ENCODE measurements around the gene TBC1D16. TPM values are rescaled to one million over a fixed set of nuclear protein-coding genes. Genes with fewer than 3 reads are reported as not detected.

TBC1D16 gene
- total and polyA plus RNA-seq, 2 donors (not counting 1 experiment from before 2014, with no cell fraction given): 8.3 to 30.4 TPM

- peaks cover 3% of the 10 kb centered on the region for H3K36me3 ChIP-seq (ENCODE audit: control insufficient read depth, insufficient read depth, low read length)
- DNase-seq (ENCODE audit: low read depth in 2 of 2): no peak
- H3K4me3 ChIP-seq (replicated peaks in 1 of 4; ENCODE audit: control extremely low read depth in 1 of 4, insufficient read depth in 1 of 4, low read depth in 3 of 4, low read length in 4 of 4): no peak overlapping the region
- H3K27ac ChIP-seq (ENCODE audit: insufficient read depth, low read length): no peak overlapping the region
- no peak overlapping the region for H3K9ac ChIP-seq (ENCODE audit: insufficient read depth, low read length)
- H3K4me2 ChIP-seq (ENCODE audit: extremely low read depth, insufficient read depth, low read length): no peak overlapping the region
- TF ChIP-seq CTCF (conservative IDR thresholded peaks at IDR 0.05 in 1 of 2, IDR thresholded peaks at IDR 0.05 in 1 of 2; ENCODE audit: low read depth in 1 of 2, low read length in 2 of 2) (no peak), EZH2 (IDR thresholded peaks at IDR 0.05; ENCODE audit: low read length, missing control alignments) (no peak)
- H4K20me1 ChIP-seq (ENCODE audit: control insufficient read depth, extremely low read depth, insufficient read depth, low read length): no peaks in the 10 kb centered on the region
- H3K27me3 ChIP-seq (ENCODE audit: control insufficient read depth, insufficient read depth, low read length): no peaks in the 10 kb centered on the region
- no peaks in the 10 kb centered on the region for H3K79me2 ChIP-seq (ENCODE audit: control insufficient read depth, insufficient read depth, low read length)
- no peaks in the 10 kb centered on the region for H3K4me1 ChIP-seq (ENCODE audit: control insufficient read depth, extremely low read depth, insufficient read depth, low read length)
- H2AFZ ChIP-seq (ENCODE audit: low read length): no peak overlapping the region
- H3K9me3 ChIP-seq (ENCODE audit: control insufficient read depth, insufficient read depth, low read depth, low read length): no peaks in the 10 kb centered on the region
Measured at GRCh38 chr17:80012765-80013741, 22.6 kb downstream of the TBC1D16 start.

GRCh38 chr17:80011989-80012555 lies 23.6 kb downstream of the TBC1D16 start:
- Histone ChIP-seq H3K4me1 (ENCODE audit: control insufficient read depth, extremely low read depth, insufficient read depth, low read length) (no peaks in the 10 kb centered on the region), H3K4me3 (replicated peaks in 1 of 4; ENCODE audit: control extremely low read depth in 1 of 4, insufficient read depth in 1 of 4, low read depth in 3 of 4, low read length in 4 of 4) (no peak overlapping the region), H3K27ac (ENCODE audit: insufficient read depth, low read length) (no peak overlapping the region), H3K4me2 (ENCODE audit: extremely low read depth, insufficient read depth, low read length) (no peak overlapping the region), H3K79me2 (ENCODE audit: control insufficient read depth, insufficient read depth, low read length) (no peaks in the 10 kb centered on the region), H4K20me1 (ENCODE audit: control insufficient read depth, extremely low read depth, insufficient read depth, low read length) (no peaks in the 10 kb centered on the region), H3K27me3 (ENCODE audit: control insufficient read depth, insufficient read depth, low read length) (no peaks in the 10 kb centered on the region), H3K9ac (ENCODE audit: insufficient read depth, low read length) (no peak overlapping the region), H2AFZ (ENCODE audit: low read length) (no peak overlapping the region), H3K36me3 (ENCODE audit: control insufficient read depth, insufficient read depth, low read length) (peaks cover 3% of the 10 kb centered on the region), H3K9me3 (ENCODE audit: control insufficient read depth, insufficient read depth, low read depth, low read length) (no peaks in the 10 kb centered on the region)
- TF ChIP-seq CTCF (conservative IDR thresholded peaks at IDR 0.05 in 1 of 2, IDR thresholded peaks at IDR 0.05 in 1 of 2; ENCODE audit: low read depth in 1 of 2, low read length in 2 of 2) (no peak), EZH2 (IDR thresholded peaks at IDR 0.05; ENCODE audit: low read length, missing control alignments) (no peak)
- no peak for DNase-seq (ENCODE audit: low read depth in 2 of 2)

- H3K4me2 ChIP-seq (ENCODE audit: extremely low read depth, insufficient read depth, low read length): no peak overlapping the region
- no peak overlapping the region for H3K9ac ChIP-seq (ENCODE audit: insufficient read depth, low read length)
- H3K27me3 ChIP-seq (ENCODE audit: control insufficient read depth, insufficient read depth, low read length): no peaks in the 10 kb centered on the region
- no peak overlapping the region for H2AFZ ChIP-seq (ENCODE audit: low read length)
- TF ChIP-seq CTCF (conservative IDR thresholded peaks at IDR 0.05 in 1 of 2, IDR thresholded peaks at IDR 0.05 in 1 of 2; ENCODE audit: low read depth in 1 of 2, low read length in 2 of 2): no peak
- TF ChIP-seq EZH2 (IDR thresholded peaks at IDR 0.05; ENCODE audit: low read length, missing control alignments): no peak
- H3K36me3 ChIP-seq (ENCODE audit: control insufficient read depth, insufficient read depth, low read length): peaks cover 3% of the 10 kb centered on the region
- DNase-seq (ENCODE audit: low read depth in 2 of 2): no peak
- H3K9me3 ChIP-seq (ENCODE audit: control insufficient read depth, insufficient read depth, low read depth, low read length): no peaks in the 10 kb centered on the region
- H3K79me2 ChIP-seq (ENCODE audit: control insufficient read depth, insufficient read depth, low read length): no peaks in the 10 kb centered on the region
- H3K4me1 ChIP-seq (ENCODE audit: control insufficient read depth, extremely low read depth, insufficient read depth, low read length): no peaks in the 10 kb centered on the region
- no peak overlapping the region for H3K4me3 ChIP-seq (replicated peaks in 1 of 4; ENCODE audit: control extremely low read depth in 1 of 4, insufficient read depth in 1 of 4, low read depth in 3 of 4, low read length in 4 of 4)
- no peak overlapping the region for H3K27ac ChIP-seq (ENCODE audit: insufficient read depth, low read length)
- H4K20me1 ChIP-seq (ENCODE audit: control insufficient read depth, extremely low read depth, insufficient read depth, low read length): no peaks in the 10 kb centered on the region
Measured at GRCh38 chr17:80010283-80010858, 25.3 kb downstream of the TBC1D16 start.
